Activated naive CD4-positive, alpha-beta T cell treated with anti-CD3 and anti-CD28 coated beads, Interleukin-2, amount 10 ng/mL, durations not matched to agents 7 days and 5 days (primary cell): ENCODE data around the gene TMEM88.
A peak's percentile ranks its signal among the peaks of the same experiment; 100 is the strongest.
"Not testable (repeated sequence)": the region's sequence is repeated elsewhere in the genome, so short reads cannot be mapped to it uniquely, and the experiment has no call there.

Source experiments
- CTCF ChIA-PET: fragments of 350-600 bp; sonication (Branson Sonifier 250); formaldehyde crosslinking; loops from one replicate; lab custom pipeline; 2021; ENCODE audit warnings: antibody characterized with exemption; lab: Charles Lee
- DNase-seq: peaks from one replicate; pipeline ENCODE4 v3.0.0-alpha.2; 2020
- H3K27ac Mint-ChIP-seq: one replicate; pipeline ENCODE4 v1.8.0; 2021; ENCODE audit warnings: mild to moderate bottlenecking, moderate library complexity, mixed read lengths
- H3K27me3 Mint-ChIP-seq: one replicate; pipeline ENCODE4 v1.8.0; 2021; ENCODE audit warnings: mild to moderate bottlenecking, mixed read lengths
- H3K36me3 Mint-ChIP-seq: one replicate; pipeline ENCODE4 v1.8.0; 2021; ENCODE audit warnings: mixed read lengths
- H3K4me1 Mint-ChIP-seq: one replicate; pipeline ENCODE4 v1.8.0; 2021; ENCODE audit warnings: mixed read lengths
- H3K4me3 Mint-ChIP-seq: one replicate; pipeline ENCODE4 v1.8.0; 2021; ENCODE audit warnings: mild to moderate bottlenecking, moderate library complexity, mixed read lengths
- H3K9me3 Mint-ChIP-seq: one replicate; pipeline ENCODE4 v1.8.0; 2021; ENCODE audit warnings: mixed read lengths

The TMEM88 gene

DNA sequence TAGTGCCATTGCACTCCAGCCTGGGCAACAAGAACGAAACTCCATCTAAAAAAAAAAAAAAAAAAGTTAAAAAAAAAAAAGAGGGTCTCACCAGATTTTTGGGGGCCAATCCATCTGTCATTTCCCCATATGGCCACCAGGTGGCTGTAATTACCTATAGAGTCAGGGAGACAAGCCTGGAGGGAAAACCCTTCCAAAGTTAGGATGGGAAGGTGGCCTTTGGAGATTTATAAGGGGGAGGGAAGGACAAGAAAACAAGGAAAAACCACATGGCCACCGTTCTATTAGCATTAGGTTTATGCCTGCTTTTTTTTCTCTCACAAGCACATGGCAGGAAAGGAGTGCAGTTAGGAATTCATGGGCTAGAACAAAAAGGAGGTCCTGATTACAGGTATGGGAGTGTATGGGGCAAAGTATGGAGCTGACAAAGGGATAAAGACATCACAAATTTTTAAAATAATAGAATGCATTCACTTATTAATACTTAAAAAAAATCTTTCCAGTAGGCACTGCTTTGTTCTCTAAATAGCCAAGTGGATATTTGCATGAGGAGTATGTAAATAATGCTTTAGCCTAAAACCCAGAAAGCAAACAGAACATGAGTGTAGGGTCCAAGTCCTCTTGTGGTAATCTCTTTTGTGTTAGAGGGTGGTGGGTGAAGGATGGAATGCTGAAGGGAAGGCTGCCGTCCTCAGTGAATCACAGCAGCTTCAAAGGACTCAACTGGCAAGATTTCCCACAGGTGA is 8.0 kb downstream of the TMEM88 start:
- CTCF ChIA-PET: interaction anchor here (0.6 to 9.5 kb wide), 18 partner anchors 9 to 209 kb away, joined by 3 to 120 read pairs (median 4); no protein-coding TSS in a partner anchor
- no peaks in the 10 kb centered on the region for H3K27me3 Mint-ChIP-seq
- no peak overlapping the region for H3K4me3 Mint-ChIP-seq
- H3K36me3 Mint-ChIP-seq: peaks cover 14% of the 10 kb centered on the region
- peak; percentile 66 for DNase-seq
- peaks cover 18% of the 10 kb centered on the region for H3K4me1 Mint-ChIP-seq
- H3K27ac Mint-ChIP-seq: no peak overlapping the region
- H3K9me3 Mint-ChIP-seq: no peaks in the 10 kb centered on the region

DNA sequence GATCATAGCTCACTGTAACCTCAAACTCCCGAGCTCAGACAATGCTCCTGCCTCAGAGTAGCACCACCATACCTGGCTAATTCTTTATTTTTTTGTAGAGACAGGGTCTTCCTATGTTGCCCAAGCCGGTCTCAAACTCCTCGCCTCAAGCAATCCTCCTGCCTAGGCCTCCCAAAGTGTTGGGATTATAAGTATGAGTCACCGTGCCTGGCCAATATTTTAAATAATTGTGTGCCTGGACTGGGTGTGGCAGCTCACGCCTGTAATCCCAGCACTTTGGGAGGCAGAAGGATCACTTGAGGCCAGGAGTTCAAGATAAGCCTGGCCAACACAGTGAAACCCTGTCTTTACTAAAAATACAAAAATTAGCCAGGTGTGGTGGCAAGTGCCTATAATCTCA is 9.5 kb downstream of the TMEM88 start:
- H3K4me3 Mint-ChIP-seq, H3K9me3 Mint-ChIP-seq, DNase-seq, H3K27ac Mint-ChIP-seq, H3K27me3 Mint-ChIP-seq: not testable (repeated sequence)
- CTCF ChIA-PET: interaction anchor here (0.7 to 9.5 kb wide), 14 partner anchors 11 to 182 kb away, joined by 3 to 120 read pairs (median 4); no protein-coding TSS in a partner anchor
- peaks cover 15% of the 10 kb centered on the region for H3K36me3 Mint-ChIP-seq
- H3K4me1 Mint-ChIP-seq: peaks cover 29% of the 10 kb centered on the region

DNA sequence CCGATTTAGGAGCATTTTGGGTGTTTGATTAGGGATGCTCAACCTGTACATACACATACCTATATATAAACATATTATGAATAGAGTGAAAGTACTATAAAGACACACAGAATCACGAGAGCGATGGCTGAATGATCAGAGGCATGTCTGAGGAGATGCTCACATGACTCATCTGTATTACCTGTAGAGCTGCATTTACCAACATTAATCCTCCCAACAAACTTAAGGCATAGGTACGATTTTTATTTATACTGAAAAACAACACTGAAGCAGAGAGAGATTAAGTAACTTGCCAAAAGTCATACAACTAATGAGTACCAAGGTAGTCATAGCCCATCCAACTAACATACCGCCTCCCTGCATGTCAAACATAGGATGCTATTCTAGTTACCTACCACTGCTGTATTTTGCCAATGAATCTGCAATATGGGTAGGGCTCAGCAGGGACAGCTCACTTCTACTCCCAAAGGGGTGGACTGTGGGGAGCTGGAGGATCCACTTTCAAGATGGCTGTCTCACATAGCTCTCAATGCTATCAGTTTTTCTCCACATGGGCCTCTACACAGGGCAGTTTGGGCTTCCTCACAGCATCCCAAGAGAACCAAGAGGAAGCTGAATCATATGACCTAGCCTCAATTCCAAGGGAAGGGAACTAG is 10.3 kb downstream of the TMEM88 start:
- Mint-ChIP-seq H3K27me3 (no peaks in the 10 kb centered on the region), H3K27ac (no peak overlapping the region), H3K36me3 (peaks cover 15% of the 10 kb centered on the region), H3K4me3 (no peak overlapping the region), H3K4me1 (peaks cover 29% of the 10 kb centered on the region), H3K9me3 (no peaks in the 10 kb centered on the region)
- DNase-seq: no peak
- CTCF ChIA-PET: interaction anchor here (0.6 to 9.5 kb wide), 8 partner anchors 10 to 221 kb away, joined by 3 to 120 read pairs (median 3); no protein-coding TSS in a partner anchor

DNA sequence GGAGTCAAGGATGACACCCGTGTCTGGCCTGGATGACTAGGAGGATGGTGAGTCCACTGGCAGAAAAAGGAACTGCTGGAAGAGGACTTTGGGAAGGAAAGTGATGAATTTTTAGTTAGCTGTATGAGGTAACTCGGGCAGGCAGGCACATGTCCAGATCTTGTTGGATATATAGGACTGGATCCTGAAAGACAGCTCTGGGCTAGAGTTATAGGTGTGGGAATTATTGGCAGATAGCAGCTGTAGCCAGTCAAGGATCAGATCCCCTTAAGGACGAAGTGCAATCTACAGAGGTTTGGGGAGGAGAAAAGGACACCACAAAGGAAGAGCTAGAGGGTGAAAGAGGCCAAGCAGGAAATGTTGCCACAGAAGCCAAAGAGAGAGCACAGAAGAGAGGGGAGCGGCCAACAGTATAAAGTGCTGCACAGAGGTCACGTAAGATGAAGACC is 13.0 kb downstream of the TMEM88 start:
- Mint-ChIP-seq H3K27me3 (no peaks in the 10 kb centered on the region), H3K36me3 (peaks cover 20% of the 10 kb centered on the region), H3K4me3 (peak overlapping the region; percentile 30), H3K9me3 (no peaks in the 10 kb centered on the region), H3K27ac (peak overlapping the region; percentile 20), H3K4me1 (peaks cover 27% of the 10 kb centered on the region)
- peak; percentile 35 for DNase-seq
- CTCF ChIA-PET: interaction anchor here (1.5 to 2.7 kb wide), 3 partner anchors 15 to 129 kb away, joined by 4 to 9 read pairs (median 5); no protein-coding TSS in a partner anchor

DNA sequence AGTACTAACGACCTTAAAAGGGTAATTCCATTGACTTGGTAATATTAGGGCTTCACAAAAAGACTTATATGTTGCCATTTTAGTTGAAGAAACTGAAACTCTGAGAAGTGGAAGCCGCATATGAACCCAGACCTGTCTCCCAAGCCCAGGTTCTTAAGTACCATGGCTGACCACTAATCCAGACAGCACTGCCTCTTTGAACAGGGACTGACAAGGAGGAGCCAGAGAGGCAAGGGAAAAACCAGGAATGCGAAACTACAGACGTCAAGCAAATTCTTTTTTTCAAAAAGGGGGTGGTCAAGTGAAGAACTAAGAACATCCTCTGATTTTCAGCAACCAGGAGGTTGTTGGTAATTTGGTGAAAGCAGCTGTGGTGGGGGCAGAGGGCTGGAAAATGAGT is 18.2 kb downstream of the TMEM88 start:
- CTCF ChIA-PET: interaction anchor here (1.7 kb wide), 1 partner anchor 40 kb away, joined by 5 read pairs; no protein-coding TSS in a partner anchor
- H3K4me1 Mint-ChIP-seq: peaks cover 13% of the 10 kb centered on the region
- H3K4me3 Mint-ChIP-seq: no peak overlapping the region

DNA sequence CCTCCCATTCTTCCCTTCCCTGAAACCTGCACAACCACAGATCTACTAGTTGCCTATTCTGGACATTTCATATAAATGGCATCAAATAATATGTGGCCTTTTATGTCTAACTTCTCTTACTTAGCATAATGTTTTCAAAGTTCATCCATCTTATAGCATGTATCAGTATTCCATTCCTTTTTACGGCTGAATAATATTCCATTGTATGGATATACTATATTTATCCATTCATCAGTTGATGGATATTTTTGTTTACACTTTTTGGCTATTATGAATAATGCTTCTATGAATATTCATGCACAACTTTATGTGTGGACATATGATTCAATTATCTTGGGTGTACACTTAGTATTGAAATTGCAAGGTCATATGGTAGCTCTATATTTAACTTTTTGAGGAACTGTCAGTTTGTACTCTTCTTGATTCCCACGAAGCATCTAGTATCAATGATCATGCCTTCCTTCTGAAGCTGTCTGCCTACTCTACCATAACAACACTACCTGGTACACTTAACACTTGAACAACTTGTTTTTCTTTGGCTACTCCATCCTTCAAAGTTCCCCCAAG is 21.0 kb downstream of the TMEM88 start:
- Mint-ChIP-seq H3K9me3 (no peaks in the 10 kb centered on the region), H3K27ac (no peak overlapping the region), H3K27me3 (no peaks in the 10 kb centered on the region), H3K4me3 (no peak overlapping the region), H3K36me3 (peaks cover 18% of the 10 kb centered on the region), H3K4me1 (no peaks in the 10 kb centered on the region)
- DNase-seq: no peak
- CTCF ChIA-PET: interaction anchor here (0.6 to 1.8 kb wide), 3 partner anchors 10 to 57 kb away, joined by 3 read pairs; no protein-coding TSS in a partner anchor

More for the DNA sequence above, 18.2 kb downstream of the TMEM88 start:
- DNase-seq: no peak
- Mint-ChIP-seq H3K27me3 (no peaks in the 10 kb centered on the region), H3K27ac (no peak overlapping the region), H3K9me3 (no peaks in the 10 kb centered on the region), H3K36me3 (peaks cover 18% of the 10 kb centered on the region)

DNA sequence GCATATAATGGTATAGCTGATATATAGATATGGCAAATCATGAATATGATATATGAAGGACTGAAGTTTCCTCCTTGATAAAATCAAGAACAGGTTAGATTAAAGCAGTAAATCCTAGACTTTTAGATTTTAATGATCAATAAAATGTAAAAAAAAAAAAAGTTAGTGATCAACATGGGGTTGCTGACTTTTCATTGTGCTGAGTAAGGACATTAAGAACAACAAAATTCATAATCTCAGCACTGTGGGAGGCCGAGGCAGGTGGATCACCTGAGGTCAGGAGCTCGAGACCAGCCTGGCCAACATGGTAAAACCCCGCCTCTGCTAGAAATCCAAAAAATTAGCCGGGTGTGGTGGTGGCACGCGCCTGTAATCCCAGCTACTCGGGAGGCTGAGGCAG is 23.4 kb downstream of the TMEM88 start:
- H3K27me3 Mint-ChIP-seq: no peaks in the 10 kb centered on the region

DNA sequence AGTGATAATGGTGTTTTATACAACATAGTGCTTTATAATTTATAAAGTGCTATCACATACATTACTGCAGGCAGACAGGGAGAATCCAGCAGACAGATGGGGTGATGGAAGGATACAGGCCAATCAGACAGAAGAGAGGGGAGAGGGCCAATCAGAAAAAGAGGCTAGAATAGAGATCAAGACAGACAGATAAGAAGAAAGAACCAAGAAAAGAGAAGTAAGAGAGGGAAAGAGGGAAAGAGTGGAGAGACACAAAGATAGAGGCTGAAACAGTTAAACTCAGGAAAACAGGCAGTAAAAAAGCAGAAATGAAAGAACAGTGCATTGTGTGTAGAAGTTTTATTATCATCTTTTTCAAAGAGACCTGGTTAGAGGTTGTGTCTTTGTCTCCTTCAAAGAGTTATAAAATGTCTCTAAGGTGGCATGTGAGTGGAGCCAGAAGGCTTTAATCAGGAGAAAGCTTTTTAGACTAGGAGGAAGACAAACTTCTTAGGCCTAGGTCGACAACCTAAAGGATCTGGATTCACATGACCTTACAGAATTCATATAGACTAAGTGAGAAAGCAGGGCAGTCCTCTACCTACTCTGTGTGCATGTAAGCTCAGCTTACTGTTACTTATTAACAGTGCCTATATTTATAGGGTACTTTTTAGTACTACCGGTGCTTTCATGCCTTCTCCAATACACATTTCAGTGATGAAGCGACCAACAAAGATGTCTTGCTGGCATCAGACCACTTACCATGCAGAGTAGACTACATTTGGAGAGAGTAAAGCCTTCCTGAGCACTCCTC is 25.4 kb downstream of the TMEM88 start:
- DNase-seq: no peak
- Mint-ChIP-seq H3K36me3 (peaks cover 2% of the 10 kb centered on the region), H3K4me1 (peaks cover 2% of the 10 kb centered on the region), H3K9me3 (no peaks in the 10 kb centered on the region), H3K27ac (no peak overlapping the region), H3K27me3 (no peaks in the 10 kb centered on the region), H3K4me3 (no peak overlapping the region)
- CTCF ChIA-PET: interaction anchor here (0.5 kb wide), 1 partner anchor 15 kb away, joined by 4 read pairs; no protein-coding TSS in a partner anchor

More for the DNA sequence above, 23.4 kb downstream of the TMEM88 start:
- Mint-ChIP-seq H3K4me3 (no peak overlapping the region), H3K4me1 (no peaks in the 10 kb centered on the region), H3K9me3 (no peaks in the 10 kb centered on the region), H3K27ac (no peak overlapping the region), H3K36me3 (peaks cover 12% of the 10 kb centered on the region)
- DNase-seq: no peak
- CTCF ChIA-PET: no interaction called here

DNA sequence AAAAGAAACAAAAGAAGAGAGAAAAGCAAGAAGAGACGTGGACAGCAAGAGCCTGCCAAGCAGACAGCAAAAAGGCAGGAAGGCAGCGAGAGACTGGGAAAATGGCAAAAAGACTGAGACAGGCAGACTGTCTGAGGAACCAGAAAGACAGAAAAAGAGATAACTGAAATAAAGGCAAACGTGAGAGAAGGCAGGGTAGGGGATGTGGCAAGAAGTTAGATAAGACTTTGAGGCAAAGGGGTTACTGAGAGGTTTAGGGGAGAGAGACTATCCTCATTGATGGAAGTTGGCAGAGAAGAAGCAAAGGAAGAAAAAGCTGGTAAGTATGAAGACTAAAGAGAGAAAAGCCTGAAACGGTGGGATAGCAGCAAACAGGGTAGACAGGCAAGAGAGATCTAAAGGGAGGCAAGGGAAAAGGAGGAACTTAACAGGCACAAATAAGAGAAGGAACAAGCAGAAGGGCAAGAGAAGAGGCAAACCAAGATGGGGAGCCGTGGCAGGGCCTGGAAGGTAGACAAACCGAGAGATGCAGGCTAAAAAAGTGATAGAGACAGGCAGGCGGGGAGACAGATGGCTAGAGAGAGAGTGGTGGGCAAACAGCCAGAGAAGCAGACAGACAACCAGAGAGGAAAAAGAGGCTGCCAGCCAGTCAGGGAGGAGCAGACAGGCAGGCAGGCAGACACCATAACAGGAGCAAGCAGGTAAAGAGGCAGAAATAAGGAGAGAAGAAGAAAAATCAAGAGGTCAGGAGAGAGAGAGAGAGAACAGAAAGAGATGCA is 26.6 kb downstream of the TMEM88 start:
- H3K9me3 Mint-ChIP-seq: no peaks in the 10 kb centered on the region
- no peaks in the 10 kb centered on the region for H3K27me3 Mint-ChIP-seq
- H3K36me3 Mint-ChIP-seq: peaks cover 7% of the 10 kb centered on the region
- no peak overlapping the region for H3K4me3 Mint-ChIP-seq
- no peak for DNase-seq
- H3K27ac Mint-ChIP-seq: no peak overlapping the region
- CTCF ChIA-PET: no interaction called here
- H3K4me1 Mint-ChIP-seq: peaks cover 5% of the 10 kb centered on the region

DNA sequence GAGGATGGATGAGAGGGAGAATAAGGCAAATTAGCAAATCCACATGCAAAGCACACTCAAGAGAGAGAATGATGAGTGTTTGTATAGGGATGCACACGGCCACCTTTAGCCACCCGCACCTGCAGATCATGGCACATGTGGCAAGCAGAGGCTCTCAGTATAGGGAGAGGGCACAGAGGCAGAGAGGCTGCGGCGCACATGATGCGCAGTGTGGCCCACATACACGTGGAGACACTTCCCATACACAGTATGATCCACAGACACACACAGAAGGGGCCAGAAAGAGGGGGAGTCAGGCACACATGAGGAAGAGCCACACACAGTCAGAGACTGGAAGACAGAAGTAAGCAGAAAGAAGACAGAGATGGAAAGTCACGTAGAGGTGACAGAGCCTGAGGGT is 27.2 kb downstream of the TMEM88 start:
- H3K27ac Mint-ChIP-seq: no peak overlapping the region
- H3K4me3 Mint-ChIP-seq: no peak overlapping the region
- H3K27me3 Mint-ChIP-seq: no peaks in the 10 kb centered on the region
- H3K9me3 Mint-ChIP-seq: no peaks in the 10 kb centered on the region
- peaks cover 8% of the 10 kb centered on the region for H3K36me3 Mint-ChIP-seq
- CTCF ChIA-PET: interaction anchor here (1.2 to 2.2 kb wide), 2 partner anchors 13 to 19 kb away, joined by 3 to 9 read pairs; no protein-coding TSS in a partner anchor
- no peak for DNase-seq
- H3K4me1 Mint-ChIP-seq: peaks cover 8% of the 10 kb centered on the region

DNA sequence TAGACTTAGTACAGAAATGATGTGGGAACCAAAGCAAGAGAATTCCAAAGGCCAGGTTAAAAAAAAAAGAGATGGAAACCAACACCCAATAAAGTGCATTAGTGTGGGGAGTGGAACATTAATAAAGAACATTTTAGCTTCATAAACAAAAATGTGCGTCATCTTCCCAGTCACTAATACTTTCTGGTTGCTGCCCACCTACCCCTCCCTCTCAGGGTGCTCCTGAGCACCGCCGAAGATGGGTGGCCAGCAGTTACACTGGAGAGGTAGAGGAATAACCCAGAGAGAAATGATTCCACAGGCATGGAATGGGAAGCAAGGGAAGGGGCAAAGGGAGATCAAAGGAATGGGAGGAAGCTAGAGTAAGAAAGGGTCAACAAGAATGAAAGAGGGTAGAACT is 27.8 kb downstream of the TMEM88 start:
- Mint-ChIP-seq H3K27me3 (no peaks in the 10 kb centered on the region), H3K4me3 (no peak overlapping the region), H3K9me3 (no peaks in the 10 kb centered on the region), H3K36me3 (peaks cover 6% of the 10 kb centered on the region), H3K27ac (no peak overlapping the region), H3K4me1 (peaks cover 8% of the 10 kb centered on the region)
- CTCF ChIA-PET: interaction anchor here (0.9 to 2.2 kb wide), 4 partner anchors 13 to 19 kb away, joined by 3 to 9 read pairs (median 4); no protein-coding TSS in a partner anchor
- DNase-seq: no peak

DNA sequence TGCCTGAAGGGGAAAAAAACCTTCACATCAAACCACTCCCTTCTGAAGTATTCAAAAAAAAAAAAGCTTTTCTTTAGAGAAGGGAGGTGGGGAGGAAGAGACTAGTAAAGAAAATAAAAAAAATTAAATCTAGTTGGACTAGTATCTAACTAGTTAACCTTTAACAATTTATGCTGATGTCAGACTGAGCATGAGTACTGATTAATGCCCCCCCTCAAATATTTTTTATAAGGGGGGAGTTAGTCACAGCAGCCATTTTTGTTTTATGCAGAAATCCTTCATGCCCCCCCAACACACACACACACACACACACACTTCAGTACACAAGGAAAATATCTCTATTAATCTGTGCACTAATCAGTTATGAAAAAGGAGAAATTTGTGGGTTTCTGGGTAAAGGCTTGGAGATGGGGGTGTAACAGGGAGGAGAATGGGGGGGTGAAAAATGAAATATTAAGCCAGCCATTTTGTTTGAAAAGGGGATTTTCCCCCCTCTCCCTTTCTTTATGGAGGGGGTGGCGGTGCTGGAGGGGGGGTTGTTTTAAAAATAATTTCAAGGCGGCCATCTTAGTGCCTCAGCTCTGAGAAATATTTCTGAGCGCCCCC is 29.0 kb downstream of the TMEM88 start:
- Mint-ChIP-seq H3K27ac (peak overlapping the region; percentile 88), H3K4me1 (peaks cover 8% of the 10 kb centered on the region), H3K36me3 (peaks cover 6% of the 10 kb centered on the region), H3K27me3 (no peaks in the 10 kb centered on the region), H3K4me3 (peak overlapping the region; percentile 71), H3K9me3 (no peaks in the 10 kb centered on the region)
- DNase-seq: peak; percentile 54
- CTCF ChIA-PET: interaction anchor here (0.6 to 2.2 kb wide), 3 partner anchors 15 to 196 kb away, joined by 3 to 9 read pairs (median 3); partner anchors contain the start of gene WRAP53
